GM12873 (cell line): ENCODE data around the gene CAVIN3.

Experiments used
- CTCF ChIP-seq: IDR thresholded peaks from 2 replicates; pipeline ENCODE4 v1.5.1; 2012; ENCODE audit warnings: low read depth, mild to moderate bottlenecking, moderate library complexity, low read length, control low read depth; ENCODE audit not compliant: insufficient read depth; ENCODE audit errors: missing control alignments

CAVIN3 gene

GRCh38 chr11:6297831-6298230 is 22.5 kb downstream of the CAVIN3 start:
- TF ChIP-seq CTCF = peak; percentile 41

GRCh38 chr11:6285019-6285418 is 35.3 kb downstream of the CAVIN3 start:
- no peak for TF ChIP-seq CTCF

GRCh38 chr11:6284250-6284649 is 36.1 kb downstream of the CAVIN3 start:
- TF ChIP-seq CTCF = no peak

GRCh38 chr11:6283453-6284023 is 36.8 kb downstream of the CAVIN3 start:
- TF ChIP-seq CTCF = no peak

- TF ChIP-seq CTCF = no peak
Observed at GRCh38 chr11:6273188-6273587, 47.1 kb downstream of the CAVIN3 start.

- TF ChIP-seq CTCF = no peak
Observed at GRCh38 chr11:6271598-6271997, 48.7 kb downstream of the CAVIN3 start.

GRCh38 chr11:6270584-6271246 is 49.6 kb downstream of the CAVIN3 start:
- TF ChIP-seq CTCF = no peak
